ENCODE measurements around the gene METTL18. TPM values are rescaled to one million over a fixed set of nuclear protein-coding genes. Genes with fewer than 3 reads are reported as not detected.

The METTL18 gene
- total RNA-seq, 2 experiments from 2014 or later: 8.7 to 10.8 TPM

DNA sequence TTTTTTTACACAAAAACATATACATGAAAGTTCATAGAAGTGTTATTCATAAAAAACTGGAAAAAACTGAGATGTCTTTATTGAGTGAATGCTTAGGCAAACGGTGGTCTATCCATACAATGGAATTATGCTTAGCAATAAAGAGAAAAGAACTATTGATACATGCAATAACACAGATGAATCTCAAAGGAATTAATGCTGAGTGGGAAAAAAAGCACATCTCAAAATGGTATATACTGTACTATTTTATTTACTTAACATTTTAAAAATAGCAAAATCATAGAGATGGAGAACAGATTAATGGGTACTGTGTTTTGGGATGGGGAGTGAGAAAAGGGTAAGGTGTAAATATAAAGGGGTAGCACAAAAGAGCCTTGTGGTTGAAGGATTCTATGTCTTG is 29.8 kb downstream of the METTL18 start:
- no peaks in the 10 kb centered on the region for H3K4me1 Mint-ChIP-seq (ENCODE audit: low read depth)
- ChIA-PET CTCF (interaction anchor here (1.7 kb wide), 1 partner anchor 44 kb away, joined by 6 read pairs; no protein-coding TSS in a partner anchor), POLR2A (no interaction called here)
- ATAC-seq: no peak
- intact Hi-C loops (cut with micrococcal nuclease): no loop called here
- no peaks in the 10 kb centered on the region for H3K9me3 Mint-ChIP-seq
- peaks cover 2% of the 10 kb centered on the region for H3K27me3 Mint-ChIP-seq
- no peak for DNase-seq
- H3K4me3 Mint-ChIP-seq: no peak overlapping the region
- TF ChIP-seq, protein P1, sequence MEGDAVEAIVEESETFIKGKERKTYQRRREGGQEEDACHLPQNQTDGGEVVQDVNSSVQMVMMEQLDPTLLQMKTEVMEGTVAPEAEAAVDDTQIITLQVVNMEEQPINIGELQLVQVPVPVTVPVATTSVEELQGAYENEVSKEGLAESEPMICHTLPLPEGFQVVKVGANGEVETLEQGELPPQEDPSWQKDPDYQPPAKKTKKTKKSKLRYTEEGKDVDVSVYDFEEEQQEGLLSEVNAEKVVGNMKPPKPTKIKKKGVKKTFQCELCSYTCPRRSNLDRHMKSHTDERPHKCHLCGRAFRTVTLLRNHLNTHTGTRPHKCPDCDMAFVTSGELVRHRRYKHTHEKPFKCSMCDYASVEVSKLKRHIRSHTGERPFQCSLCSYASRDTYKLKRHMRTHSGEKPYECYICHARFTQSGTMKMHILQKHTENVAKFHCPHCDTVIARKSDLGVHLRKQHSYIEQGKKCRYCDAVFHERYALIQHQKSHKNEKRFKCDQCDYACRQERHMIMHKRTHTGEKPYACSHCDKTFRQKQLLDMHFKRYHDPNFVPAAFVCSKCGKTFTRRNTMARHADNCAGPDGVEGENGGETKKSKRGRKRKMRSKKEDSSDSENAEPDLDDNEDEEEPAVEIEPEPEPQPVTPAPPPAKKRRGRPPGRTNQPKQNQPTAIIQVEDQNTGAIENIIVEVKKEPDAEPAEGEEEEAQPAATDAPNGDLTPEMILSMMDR (IDR thresholded peaks at IDR 0.05): no peak
- no peaks in the 10 kb centered on the region for H3K36me3 Mint-ChIP-seq (ENCODE audit: low read depth)
- no peak overlapping the region for H3K27ac Mint-ChIP-seq

DNA sequence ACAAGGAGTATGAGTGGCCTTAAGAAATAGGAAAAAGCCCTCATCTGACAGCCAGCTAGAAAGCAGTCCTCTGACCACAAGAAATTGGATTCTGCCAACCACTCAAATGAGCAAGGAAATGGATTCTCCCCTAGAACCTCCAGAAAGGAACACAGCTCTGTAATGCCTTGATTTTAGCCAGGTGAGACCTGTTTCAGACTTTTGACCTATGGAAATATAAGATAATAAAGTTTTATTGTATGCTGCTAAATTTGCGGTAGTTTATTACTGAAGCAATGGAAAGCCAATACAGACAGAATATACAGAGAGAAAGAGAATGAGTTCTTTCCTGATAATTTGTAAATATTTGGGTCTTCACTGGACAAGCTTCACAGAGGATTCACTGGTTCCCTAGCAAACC is 32.0 kb downstream of the METTL18 start:
- Mint-ChIP-seq H3K4me3 (no peak overlapping the region), H3K27ac (no peak overlapping the region), H3K4me1 (ENCODE audit: low read depth) (no peaks in the 10 kb centered on the region), H3K27me3 (peaks cover 2% of the 10 kb centered on the region), H3K36me3 (ENCODE audit: low read depth) (no peaks in the 10 kb centered on the region), H3K9me3 (no peaks in the 10 kb centered on the region)
- POLR2A ChIA-PET: no interaction called here
- TF ChIP-seq, protein P1 (IDR thresholded peaks at IDR 0.05): no peak
- CTCF ChIA-PET: no interaction called here
- DNase-seq: no peak
- ATAC-seq: no peak
- intact Hi-C loops (cut with micrococcal nuclease): no loop called here

DNA sequence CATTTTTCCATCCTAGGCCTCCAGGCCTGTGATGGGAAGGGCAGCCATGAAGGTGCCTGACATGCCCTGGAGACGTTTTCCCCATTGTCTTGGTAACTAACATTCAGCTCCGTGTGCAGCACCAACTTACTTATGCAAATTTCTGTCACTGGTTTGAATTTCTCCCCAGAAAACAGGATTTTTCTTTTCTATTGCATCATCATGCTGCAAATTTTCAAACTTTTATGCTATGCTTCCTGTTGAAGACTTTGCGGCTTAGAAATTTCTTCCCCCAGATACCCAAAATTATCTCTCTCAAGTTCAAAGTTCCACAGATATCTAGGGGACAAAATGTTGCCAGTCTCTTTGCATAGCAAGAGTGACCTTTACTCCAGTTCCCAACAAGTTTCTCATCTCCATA is 35.7 kb downstream of the METTL18 start:
- CTCF ChIA-PET: no interaction called here
- Mint-ChIP-seq H3K9me3 (no peaks in the 10 kb centered on the region), H3K4me3 (no peak overlapping the region), H3K4me1 (ENCODE audit: low read depth) (no peaks in the 10 kb centered on the region), H3K27ac (no peak overlapping the region), H3K36me3 (ENCODE audit: low read depth) (no peaks in the 10 kb centered on the region), H3K27me3 (peaks cover 3% of the 10 kb centered on the region)
- TF ChIP-seq, protein P1 (IDR thresholded peaks at IDR 0.05): no peak
- intact Hi-C loops (cut with micrococcal nuclease): no loop called here
- POLR2A ChIA-PET: no interaction called here
- DNase-seq: no peak
- no peak for ATAC-seq

DNA sequence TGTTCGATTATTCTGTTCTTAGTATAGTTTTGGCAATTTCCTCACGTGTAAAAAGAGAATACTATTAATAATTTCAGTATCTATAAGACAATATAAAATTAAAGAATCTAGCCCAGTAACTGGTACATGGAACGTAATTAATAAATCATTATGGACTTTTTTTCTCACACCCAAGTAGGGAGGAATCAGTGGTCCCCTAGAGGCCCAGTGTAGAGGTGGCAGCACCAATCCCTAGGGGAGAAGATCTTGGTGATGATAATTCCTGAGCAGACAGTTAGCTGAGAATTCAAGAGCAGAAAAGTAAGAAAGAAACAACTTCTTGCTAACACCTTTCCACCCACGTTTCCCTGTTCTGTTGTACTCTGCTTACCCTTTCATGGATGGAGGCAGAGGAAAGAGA is 41.2 kb downstream of the METTL18 start:
- ChIA-PET POLR2A (no interaction called here), CTCF (no interaction called here)
- ATAC-seq: no peak
- DNase-seq: no peak
- TF ChIP-seq, protein P1 (IDR thresholded peaks at IDR 0.05): no peak
- intact Hi-C loops (cut with micrococcal nuclease): no loop called here
- no peaks in the 10 kb centered on the region for H3K36me3 Mint-ChIP-seq (ENCODE audit: low read depth)
- H3K4me3 Mint-ChIP-seq: no peak overlapping the region
- no peak overlapping the region for H3K27ac Mint-ChIP-seq
- H3K9me3 Mint-ChIP-seq: no peaks in the 10 kb centered on the region
- H3K27me3 Mint-ChIP-seq: peaks cover 3% of the 10 kb centered on the region
- H3K4me1 Mint-ChIP-seq (ENCODE audit: low read depth): no peaks in the 10 kb centered on the region

DNA sequence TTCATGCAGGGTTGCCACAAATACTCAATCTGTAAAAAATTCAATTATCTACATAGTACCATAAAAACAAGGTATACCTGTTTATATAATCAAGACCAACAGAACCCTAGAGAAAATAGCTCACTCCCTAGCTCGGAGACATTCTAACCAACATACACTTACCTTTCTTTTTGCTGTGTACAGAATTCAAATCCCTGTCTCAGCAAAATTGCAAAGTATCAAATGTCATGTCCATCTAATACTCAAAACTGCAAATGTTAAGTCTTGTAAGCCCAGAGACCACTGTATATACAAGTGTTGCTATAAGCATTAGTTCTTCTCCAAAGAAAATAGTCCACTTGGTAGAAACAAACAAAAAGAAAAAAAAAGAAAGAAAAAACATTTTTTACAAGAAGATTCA is 44.7 kb downstream of the METTL18 start:
- POLR2A ChIA-PET: no interaction called here
- Mint-ChIP-seq H3K9me3 (no peaks in the 10 kb centered on the region), H3K4me3 (no peak overlapping the region), H3K27ac (no peak overlapping the region), H3K4me1 (ENCODE audit: low read depth) (no peaks in the 10 kb centered on the region), H3K27me3 (peaks cover 2% of the 10 kb centered on the region), H3K36me3 (ENCODE audit: low read depth) (no peaks in the 10 kb centered on the region)
- intact Hi-C loops (cut with micrococcal nuclease): no loop called here
- TF ChIP-seq, protein P1 (IDR thresholded peaks at IDR 0.05): no peak
- ATAC-seq (no peak), DNase-seq (no peak)
- CTCF ChIA-PET: no interaction called here
